ENCODE data around the gene ACACA. TPM values are rescaled to one million over a fixed set of nuclear protein-coding genes. Genes with fewer than 3 reads are reported as not detected.

ACACA gene
- total RNA-seq, 1 donor from 2014 or later: 99.9 TPM

- DNase-seq (ENCODE audit: low spot score in 2 of 2): no peak
- FAIRE-seq: no peak
Observed at GRCh38 chr17:37246085-37246484, 160.6 kb downstream of the ACACA start.

DNA sequence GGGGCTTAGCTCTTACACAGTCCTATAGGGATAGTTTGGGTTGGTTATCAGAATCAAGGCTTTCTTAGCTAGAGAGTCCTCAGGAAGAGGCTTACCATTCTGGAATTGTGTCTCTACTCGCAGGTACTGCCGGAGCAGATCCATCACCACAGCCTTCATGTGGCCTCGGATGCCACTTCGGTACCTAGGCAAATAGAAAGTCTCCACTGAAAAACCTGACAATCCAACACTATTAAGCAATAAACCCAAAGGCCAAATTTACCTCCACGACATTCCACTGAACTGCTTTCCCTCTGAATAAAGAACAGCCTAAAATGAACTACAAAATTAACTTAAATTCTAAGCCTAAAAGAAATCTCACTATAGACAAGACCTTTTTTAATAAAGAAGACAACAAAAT, 166.3 kb downstream of the ACACA start:
- FAIRE-seq (no peak), DNase-seq (ENCODE audit: low spot score in 2 of 2) (no peak)

GRCh38 chr17:37239690-37240334, 166.8 kb downstream of the ACACA start:
- DNase-seq (ENCODE audit: low spot score in 2 of 2) (peak; percentile 6 to 22), FAIRE-seq (no peak)

GRCh38 chr17:37234106-37234505, 172.5 kb downstream of the ACACA start:
- FAIRE-seq (no peak), DNase-seq (ENCODE audit: low spot score in 2 of 2) (no peak)

GRCh38 chr17:37233036-37233435, 173.6 kb downstream of the ACACA start:
- FAIRE-seq (no peak), DNase-seq (ENCODE audit: low spot score in 2 of 2) (no peak)

GRCh38 chr17:37231887-37232286, 174.7 kb downstream of the ACACA start:
- DNase-seq (ENCODE audit: low spot score in 2 of 2) (no peak), FAIRE-seq (no peak)

DNA sequence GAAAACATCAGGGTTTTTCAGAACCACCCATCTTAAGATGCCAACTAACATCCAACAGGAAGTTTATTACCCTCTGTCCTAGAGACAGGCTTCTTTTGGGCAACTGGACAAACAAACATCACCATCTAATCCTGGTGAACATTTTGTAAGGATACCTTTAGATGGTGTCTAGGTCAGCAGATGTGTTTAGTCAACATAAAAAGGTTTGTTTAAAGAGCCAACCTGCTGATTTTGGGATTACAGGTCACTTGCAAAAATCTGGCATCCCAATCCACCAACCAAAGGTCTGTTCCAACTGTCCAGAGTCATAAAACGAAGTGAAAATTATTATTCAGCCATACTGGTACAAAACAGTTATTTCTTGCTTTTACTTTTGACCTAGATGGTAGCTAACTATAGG, 176.0 kb downstream of the ACACA start:
- DNase-seq (ENCODE audit: low spot score in 2 of 2) (no peak), FAIRE-seq (no peak)

DNA sequence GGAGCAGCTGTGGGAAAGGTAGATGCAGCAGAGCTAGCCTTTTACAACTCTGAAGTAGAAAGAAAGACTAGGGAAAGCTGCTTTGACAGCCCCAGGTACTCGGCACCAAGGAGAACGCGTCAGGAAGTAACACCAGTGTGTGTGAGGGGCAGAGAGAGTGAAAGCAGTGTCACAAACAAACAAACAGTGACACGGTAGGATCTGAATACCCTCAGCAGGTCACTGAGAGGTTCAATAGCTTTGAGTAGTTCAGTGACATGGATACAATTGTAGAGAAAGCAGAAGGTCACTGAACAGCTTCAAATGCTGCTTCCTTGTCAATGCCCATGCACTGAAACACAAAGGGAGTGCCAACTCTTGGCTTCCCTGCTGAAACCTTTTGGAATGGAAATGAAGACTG, 181.2 kb downstream of the ACACA start:
- no peak for DNase-seq (ENCODE audit: low spot score in 2 of 2)
- no peak for FAIRE-seq

DNA sequence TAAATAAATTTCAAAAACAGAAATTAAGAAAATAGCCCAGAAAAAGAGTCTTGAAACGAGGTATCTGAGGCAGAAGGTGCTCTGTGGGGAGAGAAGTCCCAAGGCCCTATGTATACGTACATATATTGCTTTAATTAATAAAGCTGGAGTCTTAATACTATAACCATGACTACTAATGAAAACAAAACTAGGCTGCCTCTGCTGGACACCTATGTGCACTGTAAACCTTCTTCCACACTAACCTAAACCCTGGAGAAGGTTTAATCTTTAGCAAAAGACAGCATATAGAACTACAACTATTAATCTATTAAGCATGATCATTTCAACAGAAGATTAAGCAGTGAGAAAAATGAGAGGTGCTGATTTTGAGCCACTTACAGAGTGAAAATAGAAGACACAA, 184.8 kb downstream of the ACACA start:
- FAIRE-seq: no peak
- DNase-seq (ENCODE audit: low spot score in 2 of 2): no peak

- no peak for FAIRE-seq
- peak in 1 of 2 donors; percentile 19 for DNase-seq (ENCODE audit: low spot score in 2 of 2)
Observed at GRCh38 chr17:37220607-37220953, 186.1 kb downstream of the ACACA start.

DNA sequence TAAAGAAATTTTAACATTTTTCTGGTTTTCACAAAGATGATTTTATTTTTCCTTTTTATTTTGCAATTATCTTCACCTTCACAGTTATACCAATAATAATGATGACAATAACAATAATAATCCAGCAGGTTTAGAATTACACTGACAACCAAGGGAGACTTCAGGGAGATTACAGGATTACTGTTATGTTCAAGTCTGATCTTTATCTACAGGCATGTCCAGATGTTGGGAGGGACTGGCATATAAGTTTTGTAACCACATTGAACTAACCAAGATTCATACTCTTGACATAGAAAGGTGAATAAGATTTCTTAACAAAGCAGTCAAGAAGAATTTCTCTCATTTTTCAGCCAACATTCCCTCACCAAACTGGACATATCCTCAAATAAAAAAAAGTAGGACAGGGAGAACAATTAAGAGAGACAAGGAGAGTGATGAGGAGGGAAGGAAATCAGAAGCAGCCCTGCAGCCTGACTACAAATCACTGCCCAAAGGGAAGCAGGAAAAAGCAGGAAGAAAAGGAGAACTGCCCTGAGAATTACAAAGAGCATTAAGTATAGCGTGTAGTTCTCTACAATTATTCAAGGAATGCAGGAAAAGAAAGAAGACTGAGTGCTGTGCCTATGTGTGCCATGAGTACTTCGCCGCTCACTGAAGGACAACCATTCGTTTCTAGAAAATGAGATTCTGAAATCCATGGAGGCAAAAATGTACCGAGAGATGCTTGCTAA, 186.6 kb downstream of the ACACA start:
- no peak for FAIRE-seq
- no peak for DNase-seq (ENCODE audit: low spot score in 2 of 2)

GRCh38 chr17:37218849-37219248, 187.8 kb downstream of the ACACA start:
- FAIRE-seq (no peak), DNase-seq (ENCODE audit: low spot score in 2 of 2) (no peak)

DNA sequence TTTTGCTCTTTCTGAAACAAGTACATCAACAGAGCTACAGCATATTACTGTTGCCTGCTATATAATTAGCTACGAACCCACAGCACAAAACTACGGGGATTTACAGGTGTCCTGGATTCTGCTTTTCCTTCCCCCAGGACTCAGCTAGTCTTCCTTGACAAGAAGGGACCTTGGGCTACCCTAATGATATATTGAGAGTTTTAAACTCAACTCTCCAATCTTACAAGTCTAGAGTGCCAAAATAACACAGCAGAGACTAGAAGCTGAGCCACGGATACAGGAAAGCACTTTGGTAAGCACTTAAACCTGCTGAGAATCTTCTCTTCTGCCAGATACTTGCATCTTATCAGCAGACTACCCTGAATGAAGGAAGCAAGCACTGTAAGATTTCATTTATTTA, 192.2 kb downstream of the ACACA start:
- FAIRE-seq (no peak), DNase-seq (ENCODE audit: low spot score in 2 of 2) (no peak)

DNA sequence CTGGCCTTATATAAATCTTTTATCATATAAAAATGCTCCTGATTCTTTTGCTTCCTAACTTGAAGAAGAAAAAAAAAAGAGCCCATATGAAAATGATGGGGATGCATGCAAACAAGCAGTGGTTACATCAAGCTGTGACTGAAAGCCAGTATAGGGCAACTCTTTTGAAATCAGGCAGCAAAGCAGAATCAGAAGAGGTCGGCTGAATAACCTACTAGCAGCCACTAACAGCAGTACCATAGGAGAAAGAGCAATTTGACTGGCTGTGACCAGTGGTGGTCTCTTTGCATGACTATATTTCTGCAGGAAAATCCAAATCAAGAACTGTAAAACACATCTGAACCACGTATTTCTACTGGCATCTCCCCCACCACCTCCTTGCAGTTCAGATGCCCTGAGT, 192.7 kb downstream of the ACACA start:
- DNase-seq (ENCODE audit: low spot score in 2 of 2): no peak

GRCh38 chr17:37212179-37212578, 194.5 kb downstream of the ACACA start:
- DNase-seq (ENCODE audit: low spot score in 2 of 2) (no peak), FAIRE-seq (no peak)

More for the DNA sequence above, 192.7 kb downstream of the ACACA start:
- FAIRE-seq: no peak

- DNase-seq (ENCODE audit: low spot score in 2 of 2): no peak
- no peak for FAIRE-seq
Observed at GRCh38 chr17:37211136-37211535, 195.5 kb downstream of the ACACA start.

- FAIRE-seq (no peak), DNase-seq (ENCODE audit: low spot score in 2 of 2) (no peak)
Observed at GRCh38 chr17:37207103-37207502, 199.5 kb downstream of the ACACA start.

DNA sequence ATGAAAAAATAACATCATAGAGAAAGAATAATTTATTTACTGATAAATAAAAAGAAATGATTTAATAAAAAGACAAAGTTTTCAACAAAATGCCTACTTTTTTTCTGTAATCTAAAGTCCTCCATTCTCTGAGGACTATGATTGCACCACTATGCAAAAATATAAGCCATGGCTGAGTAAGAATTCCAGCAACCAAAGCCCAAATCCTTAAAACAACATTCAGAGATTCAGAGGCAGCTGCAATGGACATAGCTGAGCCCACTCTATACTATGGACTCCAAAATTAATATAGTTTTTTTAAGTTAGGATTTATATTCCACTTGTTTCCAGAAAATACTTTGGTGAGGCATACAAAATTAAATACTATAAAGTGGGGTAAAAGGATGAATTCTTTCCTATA, 200.3 kb downstream of the ACACA start:
- FAIRE-seq (no peak), DNase-seq (ENCODE audit: low spot score in 2 of 2) (no peak)

DNA sequence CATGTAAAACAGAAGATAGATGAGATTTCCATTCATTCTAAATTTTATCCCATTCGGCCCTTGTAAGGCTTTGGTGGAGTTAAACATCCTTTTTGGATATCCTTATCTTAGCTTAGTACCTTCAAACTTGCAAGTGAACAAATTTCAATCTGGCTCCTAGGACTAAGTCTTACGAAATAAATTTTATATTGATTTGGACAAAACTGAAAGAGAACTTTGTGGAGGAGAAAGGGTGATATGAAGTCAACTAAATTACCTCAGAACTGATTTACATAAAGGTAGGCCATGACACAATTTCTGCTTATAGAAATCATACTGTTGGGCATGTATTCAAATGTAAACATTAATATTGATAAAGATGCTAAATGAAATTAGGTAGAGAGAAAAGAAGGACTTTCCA, 206.1 kb downstream of the ACACA start:
- DNase-seq (ENCODE audit: low spot score in 2 of 2) (no peak), FAIRE-seq (no peak)

DNA sequence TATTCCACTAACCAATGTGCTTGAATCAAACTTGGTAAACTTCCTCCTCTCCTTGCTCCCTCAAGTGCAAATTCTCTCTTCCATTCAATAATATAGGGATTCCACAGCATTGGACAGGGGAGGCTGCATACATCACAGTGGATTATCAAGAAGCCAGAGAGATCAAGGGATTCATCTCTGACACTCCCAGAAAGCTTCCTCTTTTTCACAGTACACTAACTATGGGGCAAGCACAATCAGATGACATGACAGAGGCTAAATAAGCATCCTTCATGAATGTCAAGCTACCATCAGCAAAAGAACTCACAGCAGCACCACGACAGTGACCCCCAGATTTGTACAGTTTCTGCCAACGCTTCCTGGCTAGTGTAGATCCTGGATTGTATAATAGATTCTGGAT, 209.3 kb downstream of the ACACA start:
- FAIRE-seq (no peak), DNase-seq (ENCODE audit: low spot score in 2 of 2) (no peak)

DNA sequence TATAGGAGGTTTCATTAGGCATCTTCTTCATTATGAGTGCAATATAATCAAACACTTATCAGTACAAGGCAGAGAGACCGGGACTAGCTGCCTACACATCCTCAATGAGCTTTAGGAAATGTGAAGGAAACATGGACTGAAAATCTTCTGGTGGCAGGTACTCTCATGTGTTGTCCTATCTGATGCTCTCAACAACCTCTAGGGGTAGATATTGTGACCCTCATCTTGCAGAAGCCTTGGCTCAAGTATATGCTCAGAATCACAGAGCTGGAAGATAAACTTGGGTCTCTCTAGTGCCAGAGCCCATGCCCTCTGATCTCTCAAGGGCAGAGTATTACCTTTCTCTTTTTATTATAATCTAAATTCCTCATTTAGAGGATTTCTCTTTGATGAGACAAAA, 212.4 kb downstream of the ACACA start:
- DNase-seq (ENCODE audit: low spot score in 2 of 2) (no peak), FAIRE-seq (no peak)

GRCh38 chr17:37191219-37191618, 215.4 kb downstream of the ACACA start:
- no peak for FAIRE-seq
- DNase-seq (ENCODE audit: low spot score in 2 of 2): no peak

Data from frontal cortex (tissue), 4 donors.